Measurements from ENCODE around the gene MMAA.
"Not testable (repeated sequence)": the region's sequence is repeated elsewhere in the genome, so short reads cannot be mapped to it uniquely, and the experiment has no call there.

The MMAA gene

GRCh38 chr4:145635117-145635516 is 15.9 kb downstream of the MMAA start:
- DNase-seq (ENCODE audit: low read depth) = no peak

DNA sequence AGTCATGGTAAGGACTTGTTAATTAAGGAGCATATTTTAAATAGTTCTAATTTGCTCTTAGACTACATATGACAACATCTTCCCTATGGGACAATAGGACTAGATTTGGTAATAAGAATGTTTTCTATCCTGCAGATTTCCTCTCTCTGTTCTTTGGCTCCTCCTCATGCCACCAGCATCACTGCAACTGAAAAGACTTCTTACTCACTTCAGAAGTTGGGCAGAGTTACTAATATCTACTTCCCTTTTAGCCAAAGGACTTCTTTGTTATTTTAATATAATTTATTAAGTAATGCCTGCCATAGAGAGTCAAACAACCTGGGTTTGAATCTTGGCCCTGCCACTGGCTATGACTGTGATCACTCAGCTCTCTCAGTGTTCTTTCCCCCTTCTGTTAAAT is 16.4 kb downstream of the MMAA start:
- no peak for DNase-seq (ENCODE audit: low read depth)

DNA sequence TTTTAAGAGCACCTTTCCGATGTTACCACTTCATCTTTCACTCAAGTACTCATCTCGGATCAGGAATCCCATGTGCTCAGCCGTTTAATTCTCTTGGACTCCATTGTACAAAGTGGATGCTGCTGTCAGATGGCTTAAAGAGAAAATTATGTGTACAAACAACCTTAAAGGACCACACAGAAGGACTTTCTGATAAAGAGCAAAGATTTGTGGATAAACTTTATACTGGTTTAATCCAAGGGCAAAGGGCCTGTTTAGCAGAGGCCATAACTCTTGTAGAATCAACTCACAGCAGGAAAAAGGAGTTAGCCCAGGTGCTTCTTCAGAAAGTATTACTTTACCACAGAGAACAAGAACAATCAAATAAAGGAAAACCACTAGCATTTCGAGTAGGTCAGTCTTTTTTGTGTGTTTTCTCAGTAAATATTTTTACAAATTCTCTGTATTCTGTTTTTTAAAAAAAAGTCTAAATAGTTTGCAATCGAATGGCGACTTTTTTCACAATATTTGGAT is 20.1 kb downstream of the MMAA start:
- DNase-seq (ENCODE audit: low read depth) = no peak

DNA sequence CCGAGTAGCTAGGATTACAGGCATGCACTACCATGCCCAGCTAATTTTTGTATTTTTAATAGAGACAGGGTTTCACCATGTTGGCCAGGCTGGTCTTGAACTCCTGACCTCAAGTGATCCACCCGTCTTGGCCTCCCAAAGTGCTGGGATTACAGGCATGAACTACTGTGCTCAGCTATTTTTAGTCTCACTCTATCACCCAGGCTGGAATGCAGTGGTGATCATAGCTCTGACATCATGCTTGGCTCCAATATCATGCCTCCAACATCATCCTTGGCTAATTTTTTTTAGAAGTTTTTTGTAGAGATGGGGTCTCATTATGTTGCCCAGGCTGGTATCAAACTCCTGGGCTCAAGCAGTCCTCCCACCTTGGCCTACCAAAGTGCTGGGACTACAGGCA is 21.1 kb downstream of the MMAA start:
- not testable (repeated sequence) for DNase-seq (ENCODE audit: low read depth)

DNA sequence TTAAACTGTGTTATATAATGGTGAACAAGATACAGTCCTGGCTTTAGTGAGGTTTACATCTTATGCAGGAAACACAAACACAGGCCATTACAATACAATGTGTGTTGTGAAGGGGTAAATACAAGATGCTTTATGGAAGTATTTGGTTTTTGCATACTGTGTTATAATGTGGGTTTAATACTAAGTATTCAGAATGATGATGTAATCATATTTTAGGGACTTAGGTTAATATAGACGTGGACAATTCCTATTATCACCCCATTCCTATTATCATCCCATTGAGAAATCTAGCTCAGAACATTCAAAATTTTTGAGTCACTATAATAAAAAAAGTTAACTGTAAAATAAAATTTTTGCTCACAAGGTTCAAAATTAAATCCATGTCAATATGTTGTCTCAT is 24.1 kb downstream of the MMAA start:
- no peak for DNase-seq (ENCODE audit: low read depth)

GRCh38 chr4:145644699-145645098 is 25.5 kb downstream of the MMAA start:
- DNase-seq (ENCODE audit: low read depth) = no peak

DNA sequence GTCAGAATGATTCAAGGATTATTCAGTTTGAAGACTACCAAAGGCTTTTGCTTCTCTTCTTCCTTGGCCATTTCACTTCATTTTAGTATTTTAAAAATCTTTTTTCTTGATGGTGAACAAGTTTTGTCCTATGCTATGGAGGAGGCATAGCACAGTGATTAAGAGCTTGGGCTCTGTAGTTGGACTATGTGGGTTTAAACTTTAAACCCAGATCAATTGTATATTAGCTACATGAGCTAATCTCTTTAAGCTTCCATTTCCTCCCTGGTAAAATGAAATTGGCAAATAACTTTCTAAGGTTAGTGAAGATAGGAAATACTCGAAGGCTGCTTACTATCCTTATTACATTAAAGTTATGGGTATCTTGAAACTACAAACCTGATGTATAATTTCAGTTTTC is 37.0 kb downstream of the MMAA start:
- DNase-seq (ENCODE audit: low read depth) = no peak

DNA sequence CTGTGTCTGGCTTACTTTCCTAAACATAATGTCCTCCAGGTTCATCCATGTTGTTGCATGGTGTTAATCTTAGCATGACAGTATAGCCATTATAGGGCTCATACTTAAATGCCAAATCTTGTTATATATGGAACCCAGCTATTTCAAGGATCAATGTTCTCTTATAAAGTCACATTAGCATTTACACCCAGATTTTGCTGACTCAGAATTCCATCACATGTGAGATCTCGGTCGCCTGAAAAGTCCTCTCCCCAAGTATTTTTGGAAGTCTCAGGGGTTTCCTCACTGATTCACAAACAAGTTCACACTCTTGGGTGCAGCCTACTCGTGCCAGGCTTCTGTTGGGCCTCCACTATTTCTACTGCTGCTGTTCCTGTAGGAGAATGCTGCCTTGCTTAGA is 40.9 kb downstream of the MMAA start:
- no peak for DNase-seq (ENCODE audit: low read depth)

GRCh38 chr4:145663194-145663593 is 44.0 kb downstream of the MMAA start:
- no peak for DNase-seq (ENCODE audit: low read depth)

GRCh38 chr4:145665773-145666172 is 46.6 kb downstream of the MMAA start:
- no peak for DNase-seq (ENCODE audit: low read depth)

GRCh38 chr4:145670422-145670821 is 51.2 kb downstream of the MMAA start:
- DNase-seq (ENCODE audit: low read depth) = no peak

DNA sequence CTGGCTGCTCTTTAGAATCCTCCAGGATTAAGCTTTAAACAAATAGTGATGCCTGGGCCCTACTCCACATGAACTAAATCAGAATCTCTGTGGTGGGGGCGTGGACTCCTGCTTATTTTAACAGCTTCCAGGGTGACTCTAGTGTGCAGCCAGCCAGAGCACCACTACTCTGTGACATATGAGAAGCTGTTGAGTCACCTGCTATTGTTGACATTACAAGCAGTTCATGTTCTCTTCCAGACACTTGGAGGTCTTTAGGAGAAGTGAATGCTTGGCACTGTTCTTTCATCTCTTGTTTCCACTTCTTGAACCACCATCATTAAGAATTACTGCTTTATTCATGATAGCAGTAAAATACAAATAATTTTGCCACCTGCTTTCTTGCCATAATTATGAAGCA is 60.3 kb downstream of the MMAA start:
- DNase-seq (ENCODE audit: low read depth) = no peak

- DNase-seq (ENCODE audit: low read depth) = no peak
These were observed 60.8 kb downstream of the MMAA start, which contains the start of gene C4orf51 for GRCh38 chr4:145679991-145680455. Gene C4orf51 (plus strand): TSS chr4:145680146. CDS start chr4:145680204, 58 bp downstream.

GRCh38 chr4:145680902-145681301 is 61.7 kb downstream of the MMAA start:
- no peak for DNase-seq (ENCODE audit: low read depth)

- no peak for DNase-seq (ENCODE audit: low read depth)
These were observed 62.3 kb downstream of the MMAA start for GRCh38 chr4:145681518-145681917.

GRCh38 chr4:145681956-145682355 is 62.8 kb downstream of the MMAA start:
- no peak for DNase-seq (ENCODE audit: low read depth)

DNA sequence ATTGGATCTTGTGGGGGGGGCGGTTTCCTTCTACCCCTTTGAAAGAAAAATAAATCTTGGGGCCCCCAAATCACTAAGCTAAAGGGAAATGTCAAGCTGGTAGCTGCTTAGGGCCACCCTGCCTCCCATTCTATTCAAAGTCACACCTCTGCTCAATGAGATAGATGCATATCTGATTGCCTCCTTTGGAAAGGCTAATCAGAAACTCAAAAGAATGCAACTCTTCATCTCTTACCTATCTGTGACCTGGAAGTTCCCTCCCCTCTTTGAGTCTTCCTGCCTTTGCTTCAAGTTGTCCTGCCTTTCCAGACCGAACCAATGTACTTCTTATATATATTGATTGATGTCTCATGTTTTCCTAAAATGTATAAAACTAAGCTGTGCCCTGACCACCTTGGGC is 67.8 kb downstream of the MMAA start:
- no peak for DNase-seq (ENCODE audit: low read depth)

GRCh38 chr4:145690610-145691009 is 71.4 kb downstream of the MMAA start:
- DNase-seq (ENCODE audit: low read depth) = no peak

- DNase-seq (ENCODE audit: low read depth) = not testable (repeated sequence)
These were observed 72.2 kb downstream of the MMAA start for GRCh38 chr4:145691416-145691815.

GRCh38 chr4:145694929-145695328 is 75.7 kb downstream of the MMAA start:
- no peak for DNase-seq (ENCODE audit: low read depth)

DNA sequence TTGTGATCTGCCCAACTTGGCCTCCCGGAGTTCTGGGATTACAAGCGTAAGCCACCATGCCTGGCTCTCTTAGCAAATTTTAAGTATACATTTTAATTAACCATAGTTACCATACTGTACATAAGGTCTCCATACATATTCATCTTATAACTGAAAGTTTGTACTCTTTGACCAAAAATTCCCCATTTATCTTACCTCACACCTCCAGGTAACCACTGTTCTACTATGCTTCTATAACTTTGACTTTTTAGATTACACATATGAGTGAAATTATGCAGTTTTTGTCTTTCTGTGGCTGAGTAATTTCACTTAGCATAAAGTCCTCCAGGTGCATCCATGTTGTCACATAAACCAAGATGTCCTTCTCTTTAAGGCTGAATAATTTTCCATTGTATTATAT is 78.1 kb downstream of the MMAA start:
- no peak for DNase-seq (ENCODE audit: low read depth)

DNA sequence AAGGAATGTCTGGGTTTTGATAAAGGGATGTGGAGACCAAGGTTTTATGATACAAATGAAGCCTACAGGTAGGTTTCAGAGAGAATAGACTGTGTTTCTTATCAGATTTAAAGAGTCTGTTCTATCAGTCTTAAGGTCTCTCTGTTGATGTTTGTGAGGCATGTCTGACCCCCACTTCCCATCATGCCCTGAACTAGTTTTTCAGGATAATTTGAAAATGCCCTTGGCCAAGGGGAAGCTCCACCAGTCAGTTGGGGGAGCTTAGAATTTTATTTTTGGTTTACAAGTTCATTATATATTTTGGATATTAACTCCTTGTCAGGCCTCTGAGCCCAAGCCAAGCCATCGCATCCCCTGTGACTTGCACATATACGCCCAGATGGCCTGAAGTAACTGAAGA is 79.3 kb downstream of the MMAA start:
- no peak for DNase-seq (ENCODE audit: low read depth)

- DNase-seq (ENCODE audit: low read depth) = no peak
These were observed 84.8 kb downstream of the MMAA start for GRCh38 chr4:145703850-145704497.

GRCh38 chr4:145709336-145709735 is 90.2 kb downstream of the MMAA start:
- no peak for DNase-seq (ENCODE audit: low read depth)
